ENCODE measurements around the gene TNRC6B. TPM values are rescaled to one million over a fixed set of nuclear protein-coding genes. Genes with fewer than 3 reads are reported as not detected.

Gene TNRC6B
- total RNA-seq, 1 donor from 2014 or later, result 62.0 TPM

GRCh38 chr22:40252146-40252545 lies 74.4 kb downstream of the TNRC6B start:
- Mint-ChIP-seq H3K4me1 (ENCODE audit: low read depth, unreplicated experiment) (peaks cover 13% of the 10 kb centered on the region), H3K27me3 (ENCODE audit: unreplicated experiment) (peaks cover 2% of the 10 kb centered on the region), H3K4me3 (ENCODE audit: unreplicated experiment) (no peak overlapping the region)

GRCh38 chr22:40256516-40256915 lies 78.8 kb downstream of the TNRC6B start:
- Mint-ChIP-seq H3K4me1 (ENCODE audit: low read depth, unreplicated experiment) (peaks cover 5% of the 10 kb centered on the region), H3K9me3 (ENCODE audit: unreplicated experiment) (peaks cover 4% of the 10 kb centered on the region), H3K27ac (ENCODE audit: unreplicated experiment) (no peak overlapping the region), H3K27me3 (ENCODE audit: unreplicated experiment) (peaks cover 2% of the 10 kb centered on the region), H3K36me3 (ENCODE audit: unreplicated experiment) (no peaks in the 10 kb centered on the region), H3K4me3 (ENCODE audit: unreplicated experiment) (no peak overlapping the region)
- DNase-seq, result no peak
- no peak for TF ChIP-seq CTCF (IDR thresholded peaks at IDR 0.05; ENCODE audit: partially characterized antibody, unreplicated experiment)

More at GRCh38 chr22:40252146-40252545, 74.4 kb downstream of the TNRC6B start:
- no peak overlapping the region for H3K27ac Mint-ChIP-seq (ENCODE audit: unreplicated experiment)
- H3K9me3 Mint-ChIP-seq (ENCODE audit: unreplicated experiment), result peaks cover 3% of the 10 kb centered on the region
- TF ChIP-seq CTCF (IDR thresholded peaks at IDR 0.05; ENCODE audit: partially characterized antibody, unreplicated experiment), result no peak
- H3K36me3 Mint-ChIP-seq (ENCODE audit: unreplicated experiment), result no peaks in the 10 kb centered on the region
- DNase-seq, result no peak

DNA sequence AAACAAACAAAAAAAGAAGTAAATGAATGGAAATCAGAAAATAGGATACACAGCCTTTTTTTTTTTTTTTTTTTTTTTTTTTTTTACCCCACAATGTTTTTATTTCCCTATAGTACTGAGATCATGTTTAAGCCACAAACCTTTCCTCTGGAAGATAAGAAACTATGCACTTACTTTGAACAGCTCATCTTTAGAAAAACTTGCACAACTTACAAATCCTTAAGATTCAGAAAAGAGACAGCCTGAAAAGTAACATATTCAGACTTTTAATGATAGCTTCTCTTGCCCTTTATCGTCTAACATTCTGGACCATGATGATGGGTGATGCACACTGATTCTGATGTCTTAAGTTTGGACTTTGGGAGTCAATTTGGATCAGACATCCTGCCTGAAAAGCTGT lies 80.3 kb downstream of the TNRC6B start:
- Mint-ChIP-seq H3K36me3 (ENCODE audit: unreplicated experiment) (no peaks in the 10 kb centered on the region), H3K4me3 (ENCODE audit: unreplicated experiment) (no peak overlapping the region), H3K27me3 (ENCODE audit: unreplicated experiment) (peaks cover 2% of the 10 kb centered on the region), H3K9me3 (ENCODE audit: unreplicated experiment) (peaks cover 4% of the 10 kb centered on the region), H3K4me1 (ENCODE audit: low read depth, unreplicated experiment) (peaks cover 5% of the 10 kb centered on the region), H3K27ac (ENCODE audit: unreplicated experiment) (no peak overlapping the region)
- TF ChIP-seq CTCF (IDR thresholded peaks at IDR 0.05; ENCODE audit: partially characterized antibody, unreplicated experiment), result no peak
- DNase-seq, result no peak

DNA sequence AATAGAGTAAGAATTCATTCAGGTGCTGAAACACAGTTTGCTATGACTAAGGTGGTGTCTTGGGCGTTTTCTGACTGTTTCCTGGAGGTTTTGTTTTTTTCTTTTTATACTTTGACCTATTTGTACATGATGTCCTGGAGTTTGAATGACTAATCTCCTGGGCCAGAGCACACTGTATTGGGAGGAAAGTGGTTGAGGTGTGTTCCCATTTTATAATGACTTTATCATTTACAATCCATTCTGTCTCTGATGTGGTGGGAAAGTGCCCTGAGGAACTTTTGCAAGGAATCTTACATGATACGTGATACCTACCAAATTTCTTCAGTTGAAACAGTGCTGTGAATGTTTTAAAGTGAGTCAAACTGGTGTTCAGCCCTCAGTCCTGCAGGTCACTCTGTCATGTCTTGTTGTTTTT lies 80.8 kb downstream of the TNRC6B start:
- peaks cover 2% of the 10 kb centered on the region for H3K4me1 Mint-ChIP-seq (ENCODE audit: low read depth, unreplicated experiment)
- peaks cover under 1% of the 10 kb centered on the region for H3K36me3 Mint-ChIP-seq (ENCODE audit: unreplicated experiment)
- H3K9me3 Mint-ChIP-seq (ENCODE audit: unreplicated experiment), result peaks cover 4% of the 10 kb centered on the region
- TF ChIP-seq CTCF (IDR thresholded peaks at IDR 0.05; ENCODE audit: partially characterized antibody, unreplicated experiment), result no peak
- peaks cover 2% of the 10 kb centered on the region for H3K27me3 Mint-ChIP-seq (ENCODE audit: unreplicated experiment)
- no peak for DNase-seq
- H3K27ac Mint-ChIP-seq (ENCODE audit: unreplicated experiment), result no peak overlapping the region
- H3K4me3 Mint-ChIP-seq (ENCODE audit: unreplicated experiment), result no peak overlapping the region

GRCh38 chr22:40261783-40262182 lies 84.1 kb downstream of the TNRC6B start:
- no peaks in the 10 kb centered on the region for H3K4me1 Mint-ChIP-seq (ENCODE audit: low read depth, unreplicated experiment)
- no peak for TF ChIP-seq CTCF (IDR thresholded peaks at IDR 0.05; ENCODE audit: partially characterized antibody, unreplicated experiment)
- peaks cover 4% of the 10 kb centered on the region for H3K27me3 Mint-ChIP-seq (ENCODE audit: unreplicated experiment)
- no peak for DNase-seq
- no peak overlapping the region for H3K27ac Mint-ChIP-seq (ENCODE audit: unreplicated experiment)
- peaks cover 23% of the 10 kb centered on the region for H3K36me3 Mint-ChIP-seq (ENCODE audit: unreplicated experiment)
- no peak overlapping the region for H3K4me3 Mint-ChIP-seq (ENCODE audit: unreplicated experiment)
- peaks cover 11% of the 10 kb centered on the region for H3K9me3 Mint-ChIP-seq (ENCODE audit: unreplicated experiment)

All from glutamatergic neuron (in vitro differentiated cells).